HG02840 (cell line): Measurements from ENCODE around the gene WBP2.

Experiments used
- ATAC-seq: cut with Tn5 transposase; IDR thresholded peaks from one replicate; pipeline ENCODE4 v1.9.1; 2021; ENCODE audit warnings: mild to moderate bottlenecking, moderate library complexity, moderate number of reproducible peaks; ENCODE audit not compliant: unreplicated experiment, low FRiP score

Gene WBP2

GRCh38 chr17:75831032-75831571 lies 24.0 kb downstream of the WBP2 start:
- ATAC-seq = no peak

- no peak for ATAC-seq
Measured at GRCh38 chr17:75830164-75831031, 24.7 kb downstream of the WBP2 start.

- no peak for ATAC-seq
Measured at GRCh38 chr17:75829747-75830146, 25.4 kb downstream of the WBP2 start.

GRCh38 chr17:75828741-75829140 lies 26.4 kb downstream of the WBP2 start:
- no peak for ATAC-seq

GRCh38 chr17:75828076-75828400 lies 27.1 kb downstream of the WBP2 start:
- no peak for ATAC-seq

GRCh38 chr17:75827308-75828075 lies 27.6 kb downstream of the WBP2 start:
- ATAC-seq = no peak

GRCh38 chr17:75826561-75827307 lies 28.4 kb downstream of the WBP2 start:
- ATAC-seq = no peak

GRCh38 chr17:75825748-75826370 lies 29.3 kb downstream of the WBP2 start:
- ATAC-seq = no peak

- no peak for ATAC-seq
Measured at GRCh38 chr17:75825149-75825552, 30.0 kb downstream of the WBP2 start.

GRCh38 chr17:75824666-75825065 lies 30.5 kb downstream of the WBP2 start:
- no peak for ATAC-seq

GRCh38 chr17:75824050-75824552 lies 31.0 kb downstream of the WBP2 start:
- no peak for ATAC-seq

- no peak for ATAC-seq
Measured at GRCh38 chr17:75823257-75824041, 31.7 kb downstream of the WBP2 start.

GRCh38 chr17:75822800-75823166 lies 32.4 kb downstream of the WBP2 start:
- no peak for ATAC-seq

GRCh38 chr17:75822119-75822799 lies 32.9 kb downstream of the WBP2 start:
- ATAC-seq = no peak

- ATAC-seq = no peak
Measured at GRCh38 chr17:75821552-75821951, 33.6 kb downstream of the WBP2 start.

GRCh38 chr17:75820094-75821080 lies 34.7 kb downstream of the WBP2 start:
- no peak for ATAC-seq

GRCh38 chr17:75819678-75820077 lies 35.5 kb downstream of the WBP2 start:
- no peak for ATAC-seq

GRCh38 chr17:75819116-75819515 lies 36.0 kb downstream of the WBP2 start:
- no peak for ATAC-seq
